GM12878 (cell line): Measurements from ENCODE around the gene ACER3. TPM values are rescaled to one million over a fixed set of nuclear protein-coding genes. Genes with fewer than 3 reads are reported as not detected.

Experiments
- CBX3 ChIP-seq: fragments of 200-600 bp; sonication (generic); IDR thresholded peaks from 2 replicates; pipeline ENCODE4 v1.6.1; 2016; ENCODE audit warnings: low read depth, borderline replicate concordance
- MYC ChIP-seq: IDR thresholded peaks from 2 replicates; pipeline ENCODE4 v1.6.1; 2011; ENCODE audit warnings: mild to moderate bottlenecking, low read length, moderate library complexity, inconsistent platforms; ENCODE audit not compliant: insufficient read depth, insufficient replicate concordance, insufficient read length, severe bottlenecking
- NR2F1 ChIP-seq: fragments of 450-650 bp; conservative IDR thresholded peaks from 2 replicates; pipeline ENCODE4 v1.6.1; 2017; ENCODE audit warnings: mild to moderate bottlenecking
- RELA ChIP-seq: fragments of 450-650 bp; IDR thresholded peaks from 2 replicates; pipeline ENCODE4 v1.8.0; 2014; ENCODE audit warnings: borderline replicate concordance; ENCODE audit not compliant: partially characterized antibody
- ZBED1 ChIP-seq: IDR thresholded peaks from 2 replicates; pipeline ENCODE4 v1.6.1; 2016; ENCODE audit warnings: borderline replicate concordance
- ZSCAN29 ChIP-seq: fragments of 450-650 bp; IDR thresholded peaks from 2 replicates; pipeline ENCODE4 v1.6.1; 2017; ENCODE audit warnings: mild to moderate bottlenecking, moderate library complexity
- polyA plus RNA-seq, 11 experiments: library from polyadenylated mRNA; depleted of rRNA in 4 of 11; unstranded in 6 of 11; stranded (reverse) in 5 of 11; fragments of >200 nt; fragmentation: Nextera tagmentation in 4 of 11; fragmentation: Illumina TruSeq in 1 of 11; extraction: Ambion mirVana in 4 of 11; extraction: Trizol in 1 of 11; gene quantifications; 1 replicate in 1 of 11; 2 replicates in 10 of 11; pipeline versions ENCODE4 v1.2.1 to v1.2.3, GENCODE V29; 2011 to 2016; ENCODE audit warnings: inconsistent platforms in 2 of 11, missing spikeins in 2 of 11, low read depth in 1 of 11
- total RNA-seq, 4 experiments: library from RNA; depleted of rRNA in 3 of 4; stranded (reverse); fragments of >200 nt in 3 of 4; fragmentation: Illumina TruSeq in 1 of 4; extraction: Trizol in 1 of 4; gene quantifications; 2 replicates each; pipeline versions ENCODE4 v1.2.1 to v1.2.3, GENCODE V29; 2013 to 2021
- TF ChIP-seq, protein P1 (sequence below): fragments of 450-650 bp; formaldehyde crosslinking; IDR thresholded peaks from 2 replicates; pipeline ENCODE4 v1.4.0; 2020; ENCODE audit warnings: mild to moderate bottlenecking, moderate library complexity
- TF ChIP-seq, protein P2 (sequence below): IDR thresholded peaks from 2 replicates; pipeline ENCODE4 v1.6.1; 2011; ENCODE audit warnings: low read depth, low read length, improper control_type of control experiment, borderline replicate concordance
- TF ChIP-seq, protein P3 (sequence below): IDR thresholded peaks from 2 replicates; pipeline ENCODE4 v1.6.1; 2011; ENCODE audit warnings: mild to moderate bottlenecking, low read depth, low read length, moderate library complexity; ENCODE audit not compliant: insufficient replicate concordance

The ACER3 gene
- total and polyA plus RNA-seq, 10 of the 15 experiments (the other 5 are each of a cell fraction or from before 2014, with no cell fraction given), result 2.8 to 17.4 (median 10.3) TPM

DNA sequence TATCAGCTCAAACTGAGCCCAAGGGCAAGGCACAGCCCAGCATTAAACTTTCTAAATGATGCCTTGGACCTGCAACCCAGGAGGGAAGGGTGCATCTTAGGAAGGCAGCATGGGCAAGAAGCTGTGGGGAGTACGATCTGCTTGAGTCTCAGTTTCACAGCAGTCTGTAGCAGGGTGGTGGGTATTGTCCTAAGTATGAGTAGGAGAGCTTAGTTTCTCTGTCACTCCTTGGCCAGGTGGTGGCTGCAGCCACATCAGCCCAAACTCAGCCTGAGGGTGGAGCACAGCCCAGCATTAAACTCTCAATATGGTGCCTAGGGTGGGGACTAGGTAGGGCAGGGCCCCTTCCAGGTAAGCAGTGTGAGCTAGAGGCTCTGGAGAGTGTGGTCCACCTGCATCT, 85.5 kb downstream of the ACER3 start (continued):
- TF ChIP-seq, protein P1, sequence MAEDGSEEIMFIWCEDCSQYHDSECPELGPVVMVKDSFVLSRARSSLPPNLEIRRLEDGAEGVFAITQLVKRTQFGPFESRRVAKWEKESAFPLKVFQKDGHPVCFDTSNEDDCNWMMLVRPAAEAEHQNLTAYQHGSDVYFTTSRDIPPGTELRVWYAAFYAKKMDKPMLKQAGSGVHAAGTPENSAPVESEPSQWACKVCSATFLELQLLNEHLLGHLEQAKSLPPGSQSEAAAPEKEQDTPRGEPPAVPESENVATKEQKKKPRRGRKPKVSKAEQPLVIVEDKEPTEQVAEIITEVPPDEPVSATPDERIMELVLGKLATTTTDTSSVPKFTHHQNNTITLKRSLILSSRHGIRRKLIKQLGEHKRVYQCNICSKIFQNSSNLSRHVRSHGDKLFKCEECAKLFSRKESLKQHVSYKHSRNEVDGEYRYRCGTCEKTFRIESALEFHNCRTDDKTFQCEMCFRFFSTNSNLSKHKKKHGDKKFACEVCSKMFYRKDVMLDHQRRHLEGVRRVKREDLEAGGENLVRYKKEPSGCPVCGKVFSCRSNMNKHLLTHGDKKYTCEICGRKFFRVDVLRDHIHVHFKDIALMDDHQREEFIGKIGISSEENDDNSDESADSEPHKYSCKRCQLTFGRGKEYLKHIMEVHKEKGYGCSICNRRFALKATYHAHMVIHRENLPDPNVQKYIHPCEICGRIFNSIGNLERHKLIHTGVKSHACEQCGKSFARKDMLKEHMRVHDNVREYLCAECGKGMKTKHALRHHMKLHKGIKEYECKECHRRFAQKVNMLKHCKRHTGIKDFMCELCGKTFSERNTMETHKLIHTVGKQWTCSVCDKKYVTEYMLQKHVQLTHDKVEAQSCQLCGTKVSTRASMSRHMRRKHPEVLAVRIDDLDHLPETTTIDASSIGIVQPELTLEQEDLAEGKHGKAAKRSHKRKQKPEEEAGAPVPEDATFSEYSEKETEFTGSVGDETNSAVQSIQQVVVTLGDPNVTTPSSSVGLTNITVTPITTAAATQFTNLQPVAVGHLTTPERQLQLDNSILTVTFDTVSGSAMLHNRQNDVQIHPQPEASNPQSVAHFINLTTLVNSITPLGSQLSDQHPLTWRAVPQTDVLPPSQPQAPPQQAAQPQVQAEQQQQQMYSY, result no peak
- TF ChIP-seq ZBED1, result no peak
- no peak for TF ChIP-seq ZSCAN29
- TF ChIP-seq, protein P2, sequence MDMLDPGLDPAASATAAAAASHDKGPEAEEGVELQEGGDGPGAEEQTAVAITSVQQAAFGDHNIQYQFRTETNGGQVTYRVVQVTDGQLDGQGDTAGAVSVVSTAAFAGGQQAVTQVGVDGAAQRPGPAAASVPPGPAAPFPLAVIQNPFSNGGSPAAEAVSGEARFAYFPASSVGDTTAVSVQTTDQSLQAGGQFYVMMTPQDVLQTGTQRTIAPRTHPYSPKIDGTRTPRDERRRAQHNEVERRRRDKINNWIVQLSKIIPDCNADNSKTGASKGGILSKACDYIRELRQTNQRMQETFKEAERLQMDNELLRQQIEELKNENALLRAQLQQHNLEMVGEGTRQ, result no peak
- no peak for TF ChIP-seq NR2F1
- TF ChIP-seq, protein P3, sequence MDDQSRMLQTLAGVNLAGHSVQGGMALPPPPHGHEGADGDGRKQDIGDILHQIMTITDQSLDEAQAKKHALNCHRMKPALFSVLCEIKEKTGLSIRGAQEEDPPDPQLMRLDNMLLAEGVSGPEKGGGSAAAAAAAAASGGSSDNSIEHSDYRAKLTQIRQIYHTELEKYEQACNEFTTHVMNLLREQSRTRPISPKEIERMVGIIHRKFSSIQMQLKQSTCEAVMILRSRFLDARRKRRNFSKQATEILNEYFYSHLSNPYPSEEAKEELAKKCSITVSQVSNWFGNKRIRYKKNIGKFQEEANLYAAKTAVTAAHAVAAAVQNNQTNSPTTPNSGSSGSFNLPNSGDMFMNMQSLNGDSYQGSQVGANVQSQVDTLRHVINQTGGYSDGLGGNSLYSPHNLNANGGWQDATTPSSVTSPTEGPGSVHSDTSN, result no peak
- no peak for TF ChIP-seq CBX3
- TF ChIP-seq RELA, result no peak
- no peak for TF ChIP-seq MYC
